HCT116 (cell line): ENCODE measurements around the gene KCTD15. TPM values are rescaled to one million over a fixed set of nuclear protein-coding genes. Genes with fewer than 3 reads are reported as not detected.

Source experiments
- ATAC-seq: fragments of 200-7000 bp; cut with Tn5 transposase; 2 replicates; pipeline ENCODE4 v1.9.1; 2020; ENCODE audit warnings: mild to moderate bottlenecking, moderate library complexity
- BruUV-seq: library from RNA; stranded (reverse); fragments of 400-500 nt; replicated peaks from 2 replicates; lab custom pipeline; 2021; lab: Mats Ljungman, UMichigan
- CTCF ChIA-PET: fragments of 300-600 bp; sonication (Branson Sonifier 250); formaldehyde crosslinking; loops from one replicate; lab custom pipeline; 2021; ENCODE audit warnings: antibody characterized with exemption; lab: Charles Lee
- POLR2A ChIA-PET: fragments of 300-600, 350-600 bp; sonication (Branson Sonifier 250); formaldehyde crosslinking; loops from one replicate; lab custom pipeline; 2021; ENCODE audit warnings: antibody characterized with exemption; lab: Charles Lee
- RAD21 ChIA-PET, 2 experiments: fragments of 300-600 bp; sonication (Branson Sonifier 250); formaldehyde crosslinking; loops; one replicate each; lab custom pipeline; 2023; ENCODE audit warnings: low total read pairs in 2 of 2; ENCODE audit not compliant: uncharacterized antibody in 2 of 2, unreplicated experiment in 2 of 2, low non-redundant PET in 1 of 2; lab: Charles Lee
- DNase-seq: peaks from one replicate; pipeline ENCODE4 v3.0.0-alpha.2; 2010; ENCODE audit warnings: low read depth, low spot score
- H2AFZ ChIP-seq: fragments of 200-600 bp; shearing (Covaris generic), sonication (generic); 2 replicates; pipeline ENCODE4 v1.6.1; 2017; ENCODE audit warnings: low read depth, mixed run types, mixed read lengths, antibody characterized with exemption, low read length; ENCODE audit not compliant: poor library complexity, severe bottlenecking
- H3K27ac ChIP-seq: 2 replicates; pipeline ENCODE4 v1.5.1; 2012; ENCODE audit warnings: low read depth, low read length
- H3K27me3 ChIP-seq: fragments of 200-600 bp; sonication (generic); 2 replicates; pipeline ENCODE4 v1.6.1; 2016; ENCODE audit warnings: mixed run types, low read length, mixed read lengths; ENCODE audit not compliant: insufficient read depth
- H3K36me3 ChIP-seq, 2 experiments: fragments of 200-500 bp in 1 of 2; fragments of 200-600 bp in 1 of 2; sonication (Bioruptor generic) in 1 of 2; sonication (generic) in 1 of 2; 2 replicates each; pipeline versions ENCODE4 v1.5.1 to v1.6.1; 2014 to 2016; ENCODE audit warnings: low read length in 2 of 2, inconsistent platforms in 1 of 2, mixed read lengths in 1 of 2, mixed run types in 1 of 2; ENCODE audit not compliant: insufficient read depth in 2 of 2, control insufficient read depth in 1 of 2
- H3K4me1 ChIP-seq, 2 experiments: fragments of 200-600 bp in 1 of 2; sonication (generic) in 1 of 2; 2 replicates each; pipeline versions ENCODE4 v1.5.1 to v1.6.1; 2012 to 2017; ENCODE audit warnings: low read length in 2 of 2, inconsistent platforms in 1 of 2, mild to moderate bottlenecking in 1 of 2, mixed read lengths in 1 of 2, mixed run types in 1 of 2, moderate library complexity in 1 of 2; ENCODE audit not compliant: insufficient read depth in 2 of 2, control insufficient read depth in 1 of 2
- H3K4me2 ChIP-seq: fragments of 200-600 bp; sonication (generic); 2 replicates; pipeline ENCODE4 v1.6.1; 2017; ENCODE audit warnings: mixed run types, low read length, mixed read lengths
- H3K4me3 ChIP-seq, 2 experiments: fragments of 200-600 bp in 1 of 2; sonication (generic) in 1 of 2; replicated peaks in 1 of 2; 2 replicates each; pipeline ENCODE4 v1.5.1; 2011 to 2016; ENCODE audit warnings: low read length in 2 of 2, control low read depth in 1 of 2, low read depth in 1 of 2, mild to moderate bottlenecking in 1 of 2, mixed read lengths in 1 of 2, mixed run types in 1 of 2
- H3K79me2 ChIP-seq: fragments of 200-600 bp; sonication (generic); 2 replicates; pipeline ENCODE4 v1.6.1; 2017; ENCODE audit warnings: mild to moderate bottlenecking, mixed run types, low read length, moderate library complexity, mixed read lengths; ENCODE audit not compliant: insufficient read depth
- H3K9ac ChIP-seq: fragments of 200-600 bp; sonication (generic); 2 replicates; pipeline ENCODE4 v1.6.1; 2016; ENCODE audit warnings: low read length, mixed read lengths
- H3K9me2 ChIP-seq: fragments of 200-600 bp; sonication (generic), shearing (Covaris generic); 2 replicates; pipeline ENCODE4 v1.6.1; 2017; ENCODE audit warnings: mixed run types, mild to moderate bottlenecking, moderate library complexity; ENCODE audit not compliant: insufficient read depth
- H3K9me3 ChIP-seq, 2 experiments: fragments of 200-500 bp in 1 of 2; fragments of 200-600 bp in 1 of 2; sonication (Bioruptor generic) in 1 of 2; sonication (generic) in 1 of 2; 2 replicates each; pipeline ENCODE4 v1.6.1; 2014 to 2017; ENCODE audit warnings: low read length in 2 of 2, mixed read lengths in 2 of 2, inconsistent platforms in 1 of 2, low read depth in 1 of 2, mild to moderate bottlenecking in 1 of 2, mixed run types in 1 of 2, moderate library complexity in 1 of 2; ENCODE audit not compliant: control insufficient read depth in 1 of 2, insufficient read depth in 1 of 2
- H4K20me1 ChIP-seq: fragments of 200-600 bp; sonication (generic), shearing (Covaris generic); 2 replicates; pipeline ENCODE4 v1.6.1; 2017; ENCODE audit warnings: mixed run types, mild to moderate bottlenecking, moderate library complexity; ENCODE audit not compliant: insufficient read depth
- CEBPB ChIP-seq: IDR thresholded peaks from 2 replicates; pipeline ENCODE4 v1.6.1; 2012; ENCODE audit warnings: low read depth
- EGR1 ChIP-seq: IDR thresholded peaks from 2 replicates; pipeline ENCODE4 v1.6.1; 2012; ENCODE audit warnings: low read depth
- ELF1 ChIP-seq: IDR thresholded peaks from 2 replicates; pipeline ENCODE4 v1.6.1; 2012; ENCODE audit warnings: low read depth, borderline replicate concordance
- EZH2 ChIP-seq: fragments of 200-600 bp; sonication (generic); IDR thresholded peaks from 2 replicates; pipeline ENCODE4 v1.6.1; 2017; ENCODE audit warnings: antibody characterized with exemption, mixed run types
- EZH2phosphoT487 ChIP-seq: fragments of 200-600 bp; IDR thresholded peaks from 2 replicates; pipeline ENCODE4 v1.6.1; 2018; ENCODE audit warnings: antibody characterized with exemption, borderline replicate concordance
- FOSL1 ChIP-seq: IDR thresholded peaks from 2 replicates; pipeline ENCODE4 v1.6.1; 2012; ENCODE audit warnings: low read depth
- JUND ChIP-seq: IDR thresholded peaks from 2 replicates; pipeline ENCODE4 v1.6.1; 2012
- POLR2A ChIP-seq: IDR thresholded peaks from 2 replicates; pipeline ENCODE4 v1.7.0; 2011; ENCODE audit warnings: borderline replicate concordance; ENCODE audit not compliant: insufficient read depth, insufficient read length; ENCODE audit errors: extremely low read depth
- POLR2AphosphoS5 ChIP-seq: IDR thresholded peaks from 2 replicates; pipeline ENCODE4 v1.6.1; 2011; ENCODE audit warnings: mild to moderate bottlenecking, low read depth, low read length, moderate library complexity
- RAD21 ChIP-seq: IDR thresholded peaks from 2 replicates; pipeline ENCODE4 v1.6.1; 2012; ENCODE audit warnings: low read depth, mild to moderate bottlenecking
- SIN3A ChIP-seq: IDR thresholded peaks from 2 replicates; pipeline ENCODE4 v1.6.1; 2012; ENCODE audit warnings: low read depth
- SP1 ChIP-seq: IDR thresholded peaks from 2 replicates; pipeline ENCODE4 v1.6.1; 2012; ENCODE audit warnings: low read depth
- SRF ChIP-seq: IDR thresholded peaks from 2 replicates; pipeline ENCODE4 v1.6.1; 2012; ENCODE audit warnings: low read depth
- TCF7L2 ChIP-seq: IDR thresholded peaks from 2 replicates; pipeline ENCODE4 v1.7.0; 2011; ENCODE audit warnings: borderline replicate concordance, inconsistent platforms; ENCODE audit not compliant: insufficient read depth, insufficient read length; ENCODE audit errors: extremely low read depth
- YY1 ChIP-seq: IDR thresholded peaks from 2 replicates; pipeline ENCODE4 v1.6.1; 2011; ENCODE audit warnings: low read length, low read depth, moderate library complexity, mild to moderate bottlenecking; ENCODE audit not compliant: insufficient replicate concordance; ENCODE audit errors: extremely low read depth
- intact Hi-C: fragments of 100-400 bp; cut with micrococcal nuclease; formaldehyde crosslinking; loops from 2 replicates; pipeline ENCODE4 v1.10.0; 2022
- total RNA-seq: library from RNA; stranded (reverse); gene quantifications from one replicate; pipeline ENCODE4 v1.2.1, GENCODE V29; 2021; ENCODE audit not compliant: unreplicated experiment
- TF ChIP-seq, protein P1 (sequence below), 3 experiments: fragments of 200-600 bp in 1 of 3; sonication (generic) in 1 of 3; IDR thresholded peaks in 2 of 3; conservative IDR thresholded peaks in 1 of 3; 2 replicates each; pipeline ENCODE4 v1.5.1; 2012 to 2017; ENCODE audit warnings: low read depth in 2 of 3, low read length in 2 of 3, antibody characterized with exemption in 1 of 3, borderline replicate concordance in 1 of 3, control low read depth in 1 of 3, mild to moderate bottlenecking in 1 of 3, mixed read lengths in 1 of 3, mixed run types in 1 of 3, moderate library complexity in 1 of 3; ENCODE audit not compliant: insufficient read depth in 1 of 3
- TF ChIP-seq, protein P2 (sequence below): IDR thresholded peaks from 2 replicates; pipeline ENCODE4 v1.6.1; 2012

KCTD15 gene
- total RNA-seq, 1 experiment from 2014 or later: 29.2 TPM

DNA sequence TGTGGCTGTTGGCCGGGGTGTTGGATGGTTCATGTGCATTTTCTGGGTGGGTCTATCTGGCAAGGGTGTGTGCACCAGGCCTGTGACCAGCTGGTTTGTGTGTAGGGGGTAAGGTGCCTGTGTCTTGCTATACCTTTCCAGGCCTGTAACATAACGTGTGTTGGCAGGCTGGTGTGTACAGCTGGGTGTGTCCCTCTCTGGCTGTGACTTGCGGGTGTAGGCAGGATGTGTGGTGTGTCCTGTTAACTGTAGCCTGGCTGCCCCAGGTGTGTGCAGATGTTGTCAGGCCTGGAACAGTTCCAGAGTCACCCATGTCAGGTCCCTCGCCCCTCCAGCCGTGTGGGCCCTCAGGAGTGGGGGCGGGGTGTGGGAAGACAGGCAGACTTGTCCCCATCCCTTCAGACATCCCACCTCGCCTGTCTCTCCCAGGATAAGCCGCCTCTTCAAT is 9.8 kb downstream of the KCTD15 start:
- no peak overlapping the region for H3K4me3 ChIP-seq
- H3K4me1 ChIP-seq: no peaks in the 10 kb centered on the region; a peak in 1 of 4 replicates
- no peaks in the 10 kb centered on the region for H3K27me3 ChIP-seq
- ATAC-seq (no peak), DNase-seq (no peak)
- no TSS peak for BruUV-seq
- no peak overlapping the region for H3K27ac ChIP-seq
- H3K9ac ChIP-seq: no peak overlapping the region
- CTCF ChIA-PET: no interaction called here
- H4K20me1 ChIP-seq: no peaks in the 10 kb centered on the region
- POLR2A ChIA-PET: no interaction called here
- TF ChIP-seq RAD21: no peak
- TF ChIP-seq SRF: no peak
- no peak for TF ChIP-seq EZH2
- TF ChIP-seq YY1: no peak
- TF ChIP-seq JUND: no peak
- H3K79me2 ChIP-seq: no peaks in the 10 kb centered on the region
- no peak overlapping the region for H2AFZ ChIP-seq
- H3K9me3 ChIP-seq: no peaks in the 10 kb centered on the region
- H3K4me2 ChIP-seq: no peak overlapping the region
- H3K36me3 ChIP-seq: no peaks in the 10 kb centered on the region; a peak in 2 of 4 replicates
- RAD21 ChIA-PET: no interaction called here
- no peaks in the 10 kb centered on the region for H3K9me2 ChIP-seq
- intact Hi-C loops: no loop called here

DNA sequence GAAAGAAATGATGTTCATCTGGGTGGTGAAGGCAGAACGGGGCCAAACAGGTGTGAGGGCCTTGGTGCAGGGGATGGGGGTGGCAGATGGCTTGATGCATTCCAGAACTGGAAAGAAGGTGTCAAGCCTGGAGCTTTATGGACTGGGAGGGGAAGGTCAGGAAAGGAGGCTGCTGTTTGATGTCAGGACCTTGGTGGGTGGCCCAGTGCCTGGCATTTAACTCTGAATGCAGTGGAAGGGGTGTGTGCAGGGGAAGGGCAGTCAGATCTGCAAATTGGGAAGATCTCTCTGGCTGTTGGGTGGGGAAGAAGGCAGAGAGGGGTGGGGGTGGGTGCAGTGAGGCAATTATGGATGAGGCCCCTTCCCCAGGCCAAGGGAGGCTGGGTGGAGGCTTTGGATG is 11.7 kb downstream of the KCTD15 start:
- TF ChIP-seq, protein P1, sequence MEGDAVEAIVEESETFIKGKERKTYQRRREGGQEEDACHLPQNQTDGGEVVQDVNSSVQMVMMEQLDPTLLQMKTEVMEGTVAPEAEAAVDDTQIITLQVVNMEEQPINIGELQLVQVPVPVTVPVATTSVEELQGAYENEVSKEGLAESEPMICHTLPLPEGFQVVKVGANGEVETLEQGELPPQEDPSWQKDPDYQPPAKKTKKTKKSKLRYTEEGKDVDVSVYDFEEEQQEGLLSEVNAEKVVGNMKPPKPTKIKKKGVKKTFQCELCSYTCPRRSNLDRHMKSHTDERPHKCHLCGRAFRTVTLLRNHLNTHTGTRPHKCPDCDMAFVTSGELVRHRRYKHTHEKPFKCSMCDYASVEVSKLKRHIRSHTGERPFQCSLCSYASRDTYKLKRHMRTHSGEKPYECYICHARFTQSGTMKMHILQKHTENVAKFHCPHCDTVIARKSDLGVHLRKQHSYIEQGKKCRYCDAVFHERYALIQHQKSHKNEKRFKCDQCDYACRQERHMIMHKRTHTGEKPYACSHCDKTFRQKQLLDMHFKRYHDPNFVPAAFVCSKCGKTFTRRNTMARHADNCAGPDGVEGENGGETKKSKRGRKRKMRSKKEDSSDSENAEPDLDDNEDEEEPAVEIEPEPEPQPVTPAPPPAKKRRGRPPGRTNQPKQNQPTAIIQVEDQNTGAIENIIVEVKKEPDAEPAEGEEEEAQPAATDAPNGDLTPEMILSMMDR (IDR thresholded peaks at IDR 0.05 in 2 of 3, conservative IDR thresholded peaks at IDR 0.05 in 1 of 3; ENCODE audit: borderline replicate concordance in 1 of 3, insufficient read depth in 1 of 3, low read depth in 2 of 3, low read length in 2 of 3): no peak
- no peak for TF ChIP-seq RAD21
- no peak for TF ChIP-seq SRF
- no peak for TF ChIP-seq EGR1
- no peak for TF ChIP-seq ELF1
- TF ChIP-seq SP1: no peak
- TF ChIP-seq, protein P2, sequence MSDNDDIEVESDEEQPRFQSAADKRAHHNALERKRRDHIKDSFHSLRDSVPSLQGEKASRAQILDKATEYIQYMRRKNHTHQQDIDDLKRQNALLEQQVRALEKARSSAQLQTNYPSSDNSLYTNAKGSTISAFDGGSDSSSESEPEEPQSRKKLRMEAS: no peak
- TF ChIP-seq EZH2phosphoT487: no peak
- TF ChIP-seq FOSL1: no peak
- TF ChIP-seq TCF7L2: no peak
- TF ChIP-seq POLR2AphosphoS5: no peak
- TF ChIP-seq SIN3A: no peak
- no peak for TF ChIP-seq JUND
- no peak for TF ChIP-seq EZH2
- TF ChIP-seq POLR2A: no peak
- no peak for TF ChIP-seq CEBPB
- Histone ChIP-seq H2AFZ (no peak overlapping the region), H3K27ac (no peak overlapping the region), H3K4me2 (no peak overlapping the region), H3K27me3 (no peaks in the 10 kb centered on the region), H3K36me3 (no peaks in the 10 kb centered on the region; a peak in 2 of 4 replicates), H3K79me2 (no peaks in the 10 kb centered on the region), H4K20me1 (no peaks in the 10 kb centered on the region), H3K4me3 (no peak overlapping the region), H3K9ac (no peak overlapping the region), H3K9me3 (no peaks in the 10 kb centered on the region), H3K4me1 (no peaks in the 10 kb centered on the region; a peak in 1 of 4 replicates), H3K9me2 (no peaks in the 10 kb centered on the region)
- DNase-seq: no peak
- ChIA-PET POLR2A (no interaction called here), RAD21 (no interaction called here), CTCF (no interaction called here)
- BruUV-seq: no TSS peak
- intact Hi-C loops: no loop called here
- ATAC-seq: no peak
